ENCODE results near the gene GPN2.

The GPN2 gene

DNA sequence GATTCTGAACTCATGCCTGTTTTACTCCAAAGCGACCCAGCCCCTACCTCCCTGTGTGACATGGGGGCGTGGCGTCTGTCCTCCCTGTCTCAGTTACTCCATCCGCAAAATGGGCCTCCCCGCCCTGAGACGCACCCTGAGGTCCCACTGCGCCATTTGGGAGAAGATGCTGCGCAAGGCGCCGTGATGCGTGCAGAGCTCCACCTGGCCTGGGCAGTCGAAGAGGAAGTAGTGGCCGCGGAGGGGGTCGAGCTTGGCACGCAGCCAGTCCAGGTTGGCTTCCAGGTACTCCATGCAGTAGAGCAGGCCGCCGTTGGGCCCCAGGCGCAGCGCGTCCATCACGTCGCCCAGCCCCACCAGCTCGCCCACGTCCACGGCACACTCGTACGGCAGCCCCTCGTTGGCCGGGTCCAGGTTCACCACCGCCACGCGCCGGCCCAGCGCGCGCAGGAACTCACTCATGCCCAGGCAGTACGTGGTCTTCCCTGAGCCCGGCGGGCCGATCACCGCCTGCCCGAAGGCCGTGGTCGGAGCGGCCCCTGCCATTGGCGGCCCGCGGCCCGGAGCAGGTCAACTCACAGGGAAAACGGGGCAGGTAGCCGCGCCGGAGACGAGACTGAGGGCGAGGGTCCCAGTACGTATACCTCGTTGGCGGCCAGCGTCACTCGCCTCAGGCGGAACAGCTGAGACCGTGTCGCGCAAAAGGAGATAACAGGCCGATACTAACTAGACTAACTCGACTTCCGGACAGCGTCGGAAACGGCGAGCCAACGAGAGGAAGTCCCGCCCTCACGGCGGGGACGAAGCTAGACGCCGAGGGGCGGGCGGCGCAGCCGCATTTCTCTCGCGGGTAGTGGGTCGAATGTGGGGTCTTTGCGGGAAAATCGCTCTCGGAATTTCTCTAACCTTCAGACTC is at the start of gene GPN2:
TSS of gene GPN2 (minus strand) at position 733 of the 916 bp plus-strand sequence. CDS start at position 546, 187 bp downstream.
- peak; percentile 50 to 83 for DNase-seq

GRCh38 chr1:26938659-26939025 is 48.6 kb upstream of the GPN2 start:
- DNase-seq = no peak

- no peak for DNase-seq
Measured at GRCh38 chr1:26938004-26938658, 48.0 kb upstream of the GPN2 start.

DNA sequence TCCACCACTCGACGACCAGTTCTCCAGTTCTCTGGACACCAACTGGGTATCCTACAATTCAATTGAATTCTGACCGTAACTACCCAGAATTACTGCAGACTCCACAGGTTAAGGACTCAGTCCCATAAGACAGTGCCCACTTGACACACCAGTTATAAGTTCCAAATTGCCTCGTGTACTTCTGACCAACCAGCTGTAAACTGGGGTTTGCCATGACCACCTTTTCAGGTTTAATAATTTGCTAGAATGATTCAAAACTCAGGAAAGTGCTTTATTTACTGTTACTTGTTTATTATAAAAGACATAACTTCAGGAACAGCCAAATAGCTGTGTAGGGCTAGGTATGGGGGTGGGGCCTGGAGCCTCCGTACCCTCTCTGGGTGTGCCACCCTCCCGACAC is 46.7 kb upstream of the GPN2 start:
- DNase-seq = no peak

DNA sequence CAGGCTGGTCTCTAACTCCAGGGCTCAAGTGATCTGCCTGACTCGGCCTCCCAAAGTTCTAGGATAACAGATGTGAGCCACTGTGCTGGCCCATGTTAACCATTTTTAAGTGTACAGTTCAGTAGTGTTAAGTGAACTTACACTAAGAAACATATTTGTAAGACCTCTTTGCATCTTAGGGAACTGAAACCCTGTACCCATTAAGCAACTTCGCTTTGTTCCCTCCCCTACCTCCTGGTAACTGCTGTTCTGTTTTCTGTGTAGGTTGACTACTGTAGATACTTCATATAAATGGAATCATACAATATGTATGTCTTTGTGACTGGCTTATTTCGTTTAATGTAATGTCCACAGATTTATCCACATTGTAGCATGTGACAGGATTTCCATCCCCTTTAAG is 42.4 kb upstream of the GPN2 start:
- DNase-seq = no peak

- DNase-seq = no peak
Measured at GRCh38 chr1:26923711-26924110, 33.6 kb upstream of the GPN2 start.

DNA sequence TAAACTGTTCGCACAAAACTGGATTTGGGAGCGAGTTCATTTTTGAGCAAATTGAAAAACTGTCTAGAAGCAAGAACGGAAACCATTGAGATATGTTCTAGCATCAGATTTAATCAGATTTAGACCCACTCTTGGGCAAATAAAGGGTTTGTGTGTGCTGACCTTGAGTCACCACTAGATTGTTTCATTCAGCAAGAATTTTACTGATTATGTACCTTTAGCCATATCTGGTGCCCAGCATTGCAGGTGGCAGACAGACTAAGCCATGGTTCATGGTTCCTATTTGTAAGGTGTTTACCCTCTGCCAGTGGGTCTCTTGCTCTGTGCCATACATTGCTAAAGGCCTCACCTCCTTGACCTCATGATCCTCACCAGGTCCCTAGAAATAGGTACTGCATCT is 32.8 kb upstream of the GPN2 start:
- DNase-seq = no peak

- DNase-seq = no peak
Measured at GRCh38 chr1:26922431-26922729, 32.3 kb upstream of the GPN2 start.

DNA sequence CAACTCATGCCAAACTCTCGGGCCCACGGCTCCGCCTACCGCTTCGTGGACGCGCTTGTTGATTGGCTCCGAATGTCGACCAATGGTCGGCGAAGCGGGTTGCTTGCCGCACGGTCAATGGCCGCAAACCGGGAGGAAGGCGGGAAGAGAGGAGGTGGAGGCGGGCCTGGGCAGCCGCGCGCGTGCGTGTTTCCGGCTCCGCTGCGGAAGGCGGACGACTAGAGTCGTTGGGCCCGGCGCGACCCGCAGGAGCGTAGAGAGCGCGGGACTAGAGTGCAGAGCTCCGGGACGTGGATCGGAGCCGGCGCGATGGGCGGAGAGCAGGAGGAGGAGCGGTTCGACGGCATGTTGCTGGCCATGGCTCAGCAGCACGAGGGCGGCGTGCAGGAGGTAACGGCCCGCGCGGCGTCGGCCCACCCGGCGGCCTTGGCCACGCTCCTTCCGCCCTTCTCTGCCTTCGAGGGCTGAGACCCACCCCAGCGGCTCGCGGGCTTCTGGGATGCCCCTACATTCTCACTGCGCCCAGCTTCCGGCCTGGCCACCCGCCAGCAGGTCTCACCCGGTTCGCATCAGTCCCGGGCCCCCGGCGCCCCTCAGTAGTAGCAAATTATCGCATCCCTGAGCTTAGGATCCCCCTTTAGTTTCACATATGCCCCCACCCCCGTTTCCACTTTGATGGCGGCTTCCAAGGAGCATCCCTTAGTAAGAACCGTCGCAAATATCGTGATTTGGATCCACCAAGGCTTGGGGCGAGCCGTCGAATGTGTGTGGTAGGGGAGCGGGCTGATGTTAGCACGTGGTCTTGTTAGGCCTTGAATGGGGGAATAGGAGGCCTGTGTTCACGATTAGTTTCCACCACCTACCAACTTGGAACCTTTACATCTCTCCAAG is 31.7 kb upstream of the GPN2 start, which contains the start of gene NUDC:
TSS of gene NUDC (plus strand) at position 204 of the 891 bp plus-strand sequence. CDS start at position 310, 106 bp downstream.
- peak; percentile 93 to 98 for DNase-seq

- DNase-seq = no peak
Measured at GRCh38 chr1:26921126-26921539, 31.1 kb upstream of the GPN2 start.

DNA sequence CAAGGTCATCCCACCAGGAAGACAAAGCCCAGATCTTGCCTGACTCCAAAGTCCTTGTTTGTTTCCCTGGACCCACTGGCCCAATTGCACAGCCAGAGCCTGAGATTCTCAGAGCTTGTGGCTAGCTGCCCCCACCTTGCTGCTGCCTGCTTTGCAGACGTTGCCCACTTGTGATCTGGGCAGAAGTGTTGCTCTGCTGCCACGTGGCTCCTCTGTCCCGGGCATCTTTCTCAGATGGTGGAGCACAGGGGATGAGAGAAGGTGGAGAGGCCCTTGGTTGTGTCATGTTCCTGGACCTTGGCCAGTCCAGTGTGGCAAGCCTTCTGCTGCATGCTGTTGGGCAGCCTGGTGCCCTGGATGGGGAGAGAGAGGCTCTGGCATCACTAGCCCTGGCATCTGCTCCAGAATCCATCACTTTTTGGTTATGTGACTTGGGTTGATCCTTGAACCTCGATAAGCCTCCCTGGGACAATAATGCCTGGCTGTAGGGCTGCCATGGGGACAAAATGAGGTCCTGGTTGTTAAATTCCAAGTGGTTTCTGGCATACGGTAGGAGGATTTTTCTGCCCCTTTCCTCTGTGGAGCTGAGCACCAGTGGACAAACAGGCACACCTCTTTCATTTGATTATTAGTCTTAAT is 25.2 kb upstream of the GPN2 start:
- DNase-seq = no peak

GRCh38 chr1:26913754-26914619 is 23.9 kb upstream of the GPN2 start, which contains the start of gene NR0B2:
NR0B2 (minus strand) TSS chr1:26913975; CDS start chr1:26913940, 35 bp downstream.
- DNase-seq = peak in 1 of 2 experiments; percentile 64

DNA sequence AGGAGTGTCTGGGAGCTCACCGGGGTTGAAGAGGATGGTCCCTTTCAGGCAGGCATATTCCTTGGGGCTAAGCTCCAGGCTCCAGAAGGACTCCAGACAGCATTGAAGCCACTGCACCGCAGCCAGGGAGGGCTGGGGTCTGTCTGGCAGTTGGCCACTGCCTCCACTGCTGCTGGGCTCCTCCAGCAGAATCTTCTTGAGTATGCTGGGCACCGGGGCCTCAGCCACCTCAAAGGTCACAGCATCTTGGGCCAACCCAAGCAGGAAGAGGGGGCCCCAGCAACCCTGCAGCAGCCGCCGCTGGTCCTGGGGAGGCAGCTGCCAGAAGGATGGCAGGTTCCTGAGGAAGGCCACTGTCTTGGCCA is 23.3 kb upstream of the GPN2 start:
- no peak for DNase-seq

DNA sequence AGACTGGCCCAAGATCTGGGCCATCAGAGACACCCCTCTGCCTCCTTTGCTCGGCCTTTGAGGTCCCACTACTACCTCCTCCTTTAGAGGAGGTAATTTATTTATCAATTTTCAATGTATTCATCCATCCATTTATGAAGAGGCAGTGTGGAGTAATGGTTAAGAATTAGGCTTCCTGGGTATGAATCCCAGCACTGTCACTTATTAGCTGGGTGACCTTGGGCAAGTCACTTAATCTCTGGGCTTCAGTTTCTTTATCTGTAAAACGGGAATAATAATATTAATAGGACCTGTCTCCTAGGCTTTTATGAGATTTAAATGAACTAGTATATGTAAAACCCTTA is 22.0 kb upstream of the GPN2 start:
- no peak for DNase-seq

- DNase-seq = no peak
Measured at GRCh38 chr1:26911399-26912146, 21.5 kb upstream of the GPN2 start.

DNA sequence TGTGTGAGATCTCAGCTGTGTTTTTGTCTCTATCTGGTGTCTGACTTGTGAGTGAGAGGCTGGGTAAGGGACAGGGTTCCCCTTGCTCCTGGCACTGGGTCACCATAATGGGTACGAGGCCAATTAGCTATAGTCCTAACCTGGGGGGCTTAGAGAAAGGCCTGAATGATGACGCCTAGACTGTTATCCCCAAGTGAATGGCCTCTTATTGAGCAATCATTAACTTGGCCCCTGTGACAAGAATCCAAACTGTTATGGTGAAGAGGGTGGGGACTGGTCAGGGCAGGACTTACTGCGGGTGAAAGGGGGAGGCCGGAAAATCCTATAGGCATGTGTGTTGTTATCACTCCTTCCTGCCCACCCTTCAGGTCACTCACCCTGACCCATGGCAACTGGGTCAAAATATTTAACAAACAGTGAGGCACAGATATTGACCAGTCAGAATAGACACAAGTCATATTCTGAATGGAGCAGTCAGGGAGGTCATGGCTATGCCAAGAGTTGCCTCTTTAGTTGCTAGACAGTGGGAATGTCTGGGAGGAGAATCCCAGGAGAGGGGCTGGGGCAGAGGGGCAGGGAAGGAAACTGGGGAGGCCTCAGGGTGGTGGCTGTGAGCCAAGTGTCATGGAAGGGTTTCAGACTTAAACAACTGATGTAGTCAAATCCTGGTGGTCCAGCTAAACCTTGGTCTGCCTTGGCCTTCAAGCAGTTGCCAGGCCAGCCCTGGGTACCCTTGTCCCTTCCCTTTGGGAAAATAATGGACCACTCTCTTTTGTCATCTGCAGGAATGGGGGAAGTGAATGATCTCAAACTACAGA is 20.5 kb upstream of the GPN2 start:
- DNase-seq = no peak

- no peak for DNase-seq
Measured at GRCh38 chr1:26909951-26910342, 19.9 kb upstream of the GPN2 start.

GRCh38 chr1:26907071-26907917 is 17.2 kb upstream of the GPN2 start:
- no peak for DNase-seq
